SK-N-MC (cell line): Measurements from ENCODE around the gene NKD1.

Experiments used
- EZH2 ChIP-seq: fragments of 200-600 bp; sonication (generic); IDR thresholded peaks from one replicate; pipeline ENCODE4 v1.6.1; 2017; ENCODE audit warnings: antibody characterized with exemption
- FOXP2 ChIP-seq: optimal IDR thresholded peaks from 2 replicates; pipeline ENCODE3; 2011; ENCODE audit warnings: mild to moderate bottlenecking, moderate library complexity; ENCODE audit not compliant: insufficient read depth; ENCODE audit errors: extremely low read length, control extremely low read depth

GRCh38 chr16:50655558-50656055 is 107.4 kb downstream of the NKD1 start:
- TF ChIP-seq FOXP2, result no peak
- no peak for TF ChIP-seq EZH2
